ENCODE measurements around the gene SND1.
"Not testable (repeated sequence)": the region's sequence is repeated elsewhere in the genome, so short reads cannot be mapped to it uniquely, and the experiment has no call there.

Gene SND1

GRCh38 chr7:127650847-127651555 is 993 bp upstream of the SND1 start:
- H3K4me3 ChIP-seq (ENCODE audit: low read depth, low read length) = peak overlapping the region; percentile 73
- DNase-seq (ENCODE audit: low read depth) = no peak

- H3K4me3 ChIP-seq (ENCODE audit: low read depth, low read length) = peak overlapping the region; percentile 73
- DNase-seq (ENCODE audit: low read depth) = no peak
Observed at GRCh38 chr7:127652333-127653248, 597 bp downstream of the SND1 start.

GRCh38 chr7:127653396-127653795 is 1.4 kb downstream of the SND1 start:
- DNase-seq (ENCODE audit: low read depth) = no peak
- H3K4me3 ChIP-seq (ENCODE audit: low read depth, low read length) = peak overlapping the region; percentile 73

- DNase-seq (ENCODE audit: low read depth) = no peak
- H3K4me3 ChIP-seq (ENCODE audit: low read depth, low read length) = no peak overlapping the region
Observed at GRCh38 chr7:127654404-127655394, 2.7 kb downstream of the SND1 start.

GRCh38 chr7:127655720-127656119 is 3.7 kb downstream of the SND1 start:
- no peak for DNase-seq (ENCODE audit: low read depth)
- no peak overlapping the region for H3K4me3 ChIP-seq (ENCODE audit: low read depth, low read length)

GRCh38 chr7:127657500-127657899 is 5.5 kb downstream of the SND1 start:
- DNase-seq (ENCODE audit: low read depth) = no peak
- no peak overlapping the region for H3K4me3 ChIP-seq (ENCODE audit: low read depth, low read length)

GRCh38 chr7:127658970-127659630 is 7.1 kb downstream of the SND1 start:
- H3K4me3 ChIP-seq (ENCODE audit: low read depth, low read length) = no peak overlapping the region
- no peak for DNase-seq (ENCODE audit: low read depth)

GRCh38 chr7:127665922-127666321 is 13.9 kb downstream of the SND1 start:
- no peak overlapping the region for H3K4me3 ChIP-seq (ENCODE audit: low read depth, low read length)

GRCh38 chr7:127666602-127667001 is 14.6 kb downstream of the SND1 start:
- no peak for DNase-seq (ENCODE audit: low read depth)
- no peak overlapping the region for H3K4me3 ChIP-seq (ENCODE audit: low read depth, low read length)

More at GRCh38 chr7:127665922-127666321, 13.9 kb downstream of the SND1 start:
- DNase-seq (ENCODE audit: low read depth) = no peak

GRCh38 chr7:127667017-127667670 is 15.2 kb downstream of the SND1 start:
- DNase-seq (ENCODE audit: low read depth) = no peak
- no peak overlapping the region for H3K4me3 ChIP-seq (ENCODE audit: low read depth, low read length)

- no peak for DNase-seq (ENCODE audit: low read depth)
Observed at GRCh38 chr7:127667759-127668530, 16.0 kb downstream of the SND1 start.

GRCh38 chr7:127671341-127671740 is 19.3 kb downstream of the SND1 start:
- DNase-seq (ENCODE audit: low read depth) = no peak

More at GRCh38 chr7:127667759-127668530, 16.0 kb downstream of the SND1 start:
- H3K4me3 ChIP-seq (ENCODE audit: low read depth, low read length) = no peak overlapping the region

GRCh38 chr7:127673902-127674301 is 21.9 kb downstream of the SND1 start:
- DNase-seq (ENCODE audit: low read depth) = no peak
- no peak overlapping the region for H3K4me3 ChIP-seq (ENCODE audit: low read depth, low read length)

More at GRCh38 chr7:127671341-127671740, 19.3 kb downstream of the SND1 start:
- H3K4me3 ChIP-seq (ENCODE audit: low read depth, low read length) = no peak overlapping the region

- DNase-seq (ENCODE audit: low read depth) = no peak
- H3K4me3 ChIP-seq (ENCODE audit: low read depth, low read length) = no peak overlapping the region
Observed at GRCh38 chr7:127674361-127674760, 22.4 kb downstream of the SND1 start.

GRCh38 chr7:127674923-127675322 is 22.9 kb downstream of the SND1 start:
- not testable (repeated sequence) for DNase-seq (ENCODE audit: low read depth); H3K4me3 ChIP-seq (ENCODE audit: low read depth, low read length)

GRCh38 chr7:127675721-127676120 is 23.7 kb downstream of the SND1 start:
- DNase-seq (ENCODE audit: low read depth) = no peak
- H3K4me3 ChIP-seq (ENCODE audit: low read depth, low read length) = no peak overlapping the region

GRCh38 chr7:127677433-127678230 is 25.6 kb downstream of the SND1 start:
- DNase-seq (ENCODE audit: low read depth) = no peak
- H3K4me3 ChIP-seq (ENCODE audit: low read depth, low read length) = no peak overlapping the region
